ENCODE data around the gene PAPSS1.

The PAPSS1 gene

DNA sequence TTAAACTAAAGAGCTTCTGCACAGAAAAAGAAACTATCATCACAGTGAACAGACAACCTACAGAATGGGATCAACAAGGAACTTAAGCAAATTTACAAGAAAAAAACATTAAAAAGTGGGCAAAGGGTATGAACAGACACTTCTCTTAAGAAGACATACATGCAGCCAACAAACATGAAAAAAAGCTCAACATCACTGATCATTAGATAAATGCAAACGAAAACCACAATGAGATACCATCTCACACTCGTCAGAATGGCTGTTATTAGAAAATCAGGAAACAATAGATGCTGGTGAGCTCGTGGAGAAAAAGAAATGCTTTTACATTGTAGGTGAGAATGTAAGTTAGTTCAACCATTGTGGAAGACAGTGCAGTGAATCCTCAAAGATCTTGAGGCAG, 27.8 kb downstream of the PAPSS1 start:
- TF ChIP-seq, protein P1, sequence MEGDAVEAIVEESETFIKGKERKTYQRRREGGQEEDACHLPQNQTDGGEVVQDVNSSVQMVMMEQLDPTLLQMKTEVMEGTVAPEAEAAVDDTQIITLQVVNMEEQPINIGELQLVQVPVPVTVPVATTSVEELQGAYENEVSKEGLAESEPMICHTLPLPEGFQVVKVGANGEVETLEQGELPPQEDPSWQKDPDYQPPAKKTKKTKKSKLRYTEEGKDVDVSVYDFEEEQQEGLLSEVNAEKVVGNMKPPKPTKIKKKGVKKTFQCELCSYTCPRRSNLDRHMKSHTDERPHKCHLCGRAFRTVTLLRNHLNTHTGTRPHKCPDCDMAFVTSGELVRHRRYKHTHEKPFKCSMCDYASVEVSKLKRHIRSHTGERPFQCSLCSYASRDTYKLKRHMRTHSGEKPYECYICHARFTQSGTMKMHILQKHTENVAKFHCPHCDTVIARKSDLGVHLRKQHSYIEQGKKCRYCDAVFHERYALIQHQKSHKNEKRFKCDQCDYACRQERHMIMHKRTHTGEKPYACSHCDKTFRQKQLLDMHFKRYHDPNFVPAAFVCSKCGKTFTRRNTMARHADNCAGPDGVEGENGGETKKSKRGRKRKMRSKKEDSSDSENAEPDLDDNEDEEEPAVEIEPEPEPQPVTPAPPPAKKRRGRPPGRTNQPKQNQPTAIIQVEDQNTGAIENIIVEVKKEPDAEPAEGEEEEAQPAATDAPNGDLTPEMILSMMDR (IDR thresholded peaks at IDR 0.05; ENCODE audit: control extremely low read depth, extremely low read depth, low read depth, missing control alignments) = no peak
- DNase-seq (ENCODE audit: extremely low spot score) = no peak
- ChIA-PET CTCF (interaction anchor here (1.4 to 1.7 kb wide), 2 partner anchors 17 to 29 kb away, joined by 5 read pairs; no protein-coding TSS in a partner anchor), POLR2A (no interaction called here)

- ChIA-PET POLR2A (no interaction called here), CTCF (interaction anchor here (1.7 kb wide), 1 partner anchor 30 kb away, joined by 5 read pairs; no protein-coding TSS in a partner anchor)
- no peak for DNase-seq (ENCODE audit: extremely low spot score)
- TF ChIP-seq, protein P1 (IDR thresholded peaks at IDR 0.05; ENCODE audit: control extremely low read depth, extremely low read depth, low read depth, missing control alignments) = no peak
Observed at GRCh38 chr4:107691378-107691777, 28.7 kb downstream of the PAPSS1 start.

DNA sequence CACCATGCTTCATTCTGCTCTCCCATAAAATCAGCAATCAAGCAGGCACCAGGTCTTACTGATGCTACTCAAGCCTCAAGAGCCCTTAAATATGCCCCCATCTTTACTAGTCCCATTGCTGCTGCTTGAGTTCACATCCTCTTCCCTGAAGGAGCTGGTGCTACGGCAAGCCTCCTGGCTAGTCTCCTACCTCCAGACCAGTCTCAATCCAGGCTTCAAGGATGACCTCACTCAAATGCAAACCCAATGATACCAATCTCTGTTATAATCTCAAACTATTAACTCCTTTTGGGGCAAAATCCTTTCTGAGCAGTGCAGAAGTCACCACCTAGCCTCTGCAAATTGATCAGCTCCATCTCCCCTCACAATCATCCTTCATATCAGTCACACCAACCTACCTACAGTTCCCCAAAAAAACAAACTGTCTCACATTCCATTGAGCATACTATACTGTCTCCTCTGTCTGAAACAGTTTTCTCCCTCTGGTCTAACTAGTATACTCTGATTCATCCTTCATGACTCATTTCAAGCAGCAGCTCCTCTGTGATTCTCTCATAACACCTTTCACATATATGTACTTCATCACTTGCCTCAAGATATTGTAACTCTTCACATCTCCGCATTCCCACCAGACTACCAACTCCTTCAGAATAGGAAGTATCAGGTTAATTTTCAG, 30.0 kb downstream of the PAPSS1 start:
- no peak for DNase-seq (ENCODE audit: extremely low spot score)
- TF ChIP-seq, protein P1 (IDR thresholded peaks at IDR 0.05; ENCODE audit: control extremely low read depth, extremely low read depth, low read depth, missing control alignments) = no peak
- CTCF ChIA-PET = no interaction called here
- POLR2A ChIA-PET = no interaction called here

- ChIA-PET CTCF (no interaction called here), POLR2A (no interaction called here)
- TF ChIP-seq, protein P1 (IDR thresholded peaks at IDR 0.05; ENCODE audit: control extremely low read depth, extremely low read depth, low read depth, missing control alignments) = no peak
- no peak for DNase-seq (ENCODE audit: extremely low spot score)
Observed at GRCh38 chr4:107688421-107688820, 31.6 kb downstream of the PAPSS1 start.

GRCh38 chr4:107685740-107686139, 34.3 kb downstream of the PAPSS1 start:
- POLR2A ChIA-PET = no interaction called here

DNA sequence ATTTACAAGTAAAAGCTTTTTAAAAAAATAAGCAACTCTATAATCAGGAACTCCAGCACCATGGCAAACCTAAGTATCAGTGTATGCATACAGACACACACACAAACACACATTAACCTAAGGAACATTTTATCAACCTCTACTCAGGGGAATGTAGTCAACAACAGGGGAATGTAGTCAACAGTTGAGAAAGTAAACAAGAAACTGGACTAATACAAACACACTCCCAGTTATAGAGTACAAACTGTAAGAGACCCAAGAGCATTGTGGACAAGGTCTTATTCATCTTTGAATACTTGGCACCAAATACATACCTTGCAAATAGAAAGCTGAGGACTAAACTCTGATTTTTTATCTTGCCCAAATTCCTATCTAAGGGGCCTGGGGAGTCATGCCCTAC, 36.2 kb downstream of the PAPSS1 start:
- DNase-seq (ENCODE audit: extremely low spot score) = no peak
- POLR2A ChIA-PET = no interaction called here
- TF ChIP-seq, protein P1 (IDR thresholded peaks at IDR 0.05; ENCODE audit: control extremely low read depth, extremely low read depth, low read depth, missing control alignments) = no peak
- CTCF ChIA-PET = interaction anchor here (1.6 kb wide), 1 partner anchor 10 kb away, joined by 4 read pairs; no protein-coding TSS in a partner anchor

More at GRCh38 chr4:107685740-107686139, 34.3 kb downstream of the PAPSS1 start:
- DNase-seq (ENCODE audit: extremely low spot score) = no peak
- TF ChIP-seq, protein P1 (IDR thresholded peaks at IDR 0.05; ENCODE audit: control extremely low read depth, extremely low read depth, low read depth, missing control alignments) = no peak
- CTCF ChIA-PET = interaction anchor here (2.0 kb wide), 1 partner anchor 13 kb away, joined by 5 read pairs; no protein-coding TSS in a partner anchor
